HG02938 (cell line): ENCODE data around the gene IL2RG.

Experiments
- ATAC-seq: cut with Tn5 transposase; IDR thresholded peaks from one replicate; pipeline ENCODE4 v1.9.1; 2021; ENCODE audit warnings: mild to moderate bottlenecking, moderate library complexity; ENCODE audit not compliant: unreplicated experiment

The IL2RG gene

GRCh38 chrX:71109051-71109450 is 2.3 kb downstream of the IL2RG start:
- no peak for ATAC-seq

GRCh38 chrX:71107762-71108360 is 3.5 kb downstream of the IL2RG start:
- ATAC-seq: no peak

- no peak for ATAC-seq
These were observed 4.1 kb downstream of the IL2RG start for GRCh38 chrX:71107245-71107644.

GRCh38 chrX:71106427-71106826 is 5.0 kb downstream of the IL2RG start, which contains the start of gene CXorf65:
Gene CXorf65 (minus strand): TSS chrX:71106740. CDS start chrX:71106556, 184 bp downstream.
- no peak for ATAC-seq

GRCh38 chrX:71105628-71106027 is 5.7 kb downstream of the IL2RG start:
- no peak for ATAC-seq

GRCh38 chrX:71103110-71103983 is 8.0 kb downstream of the IL2RG start:
- no peak for ATAC-seq

- ATAC-seq: no peak
These were observed 9.1 kb downstream of the IL2RG start for GRCh38 chrX:71102292-71102691.

- no peak for ATAC-seq
These were observed 10.5 kb downstream of the IL2RG start for GRCh38 chrX:71100581-71101505.

- no peak for ATAC-seq
These were observed 11.6 kb downstream of the IL2RG start for GRCh38 chrX:71099736-71100135.

- no peak for ATAC-seq
These were observed 12.3 kb downstream of the IL2RG start for GRCh38 chrX:71098951-71099506.

GRCh38 chrX:71098302-71098701 is 13.1 kb downstream of the IL2RG start:
- no peak for ATAC-seq

- no peak for ATAC-seq
These were observed 14.7 kb downstream of the IL2RG start for GRCh38 chrX:71096760-71097032.

- no peak for ATAC-seq
These were observed 15.2 kb downstream of the IL2RG start for GRCh38 chrX:71095981-71096759.

GRCh38 chrX:71095555-71095980 is 15.8 kb downstream of the IL2RG start, which contains the start of gene FOXO4:
Gene FOXO4 (plus strand): TSS chrX:71095851. CDS start chrX:71096529, 678 bp downstream.
- ATAC-seq: peak; percentile 91

GRCh38 chrX:71095033-71095432 is 16.3 kb downstream of the IL2RG start:
- no peak for ATAC-seq

- no peak for ATAC-seq
These were observed 20.1 kb downstream of the IL2RG start for GRCh38 chrX:71091263-71091662.

GRCh38 chrX:71085900-71086299 is 25.5 kb downstream of the IL2RG start:
- ATAC-seq: no peak

GRCh38 chrX:71082822-71083221 is 28.6 kb downstream of the IL2RG start:
- ATAC-seq: no peak

GRCh38 chrX:71082124-71082647 is 29.2 kb downstream of the IL2RG start:
- no peak for ATAC-seq
